OCI-LY7 (cell line): ENCODE data around the gene GALNT6.

Experiments used
- EZH2phosphoT487 ChIP-seq: fragments of 200-600 bp; sonication (generic); IDR thresholded peaks from 2 replicates; pipeline ENCODE4 v1.6.1; 2018; ENCODE audit warnings: low read depth, borderline replicate concordance, mild to moderate bottlenecking, mixed run types, antibody characterized with exemption, low read length, moderate library complexity, mixed read lengths
- TF ChIP-seq, protein P1 (sequence below): fragments of 200-600 bp; sonication (generic); conservative IDR thresholded peaks from 2 replicates; pipeline ENCODE4 v1.5.1; 2014; ENCODE audit warnings: mild to moderate bottlenecking, antibody characterized with exemption, low read length, moderate library complexity, mixed read lengths

DNA sequence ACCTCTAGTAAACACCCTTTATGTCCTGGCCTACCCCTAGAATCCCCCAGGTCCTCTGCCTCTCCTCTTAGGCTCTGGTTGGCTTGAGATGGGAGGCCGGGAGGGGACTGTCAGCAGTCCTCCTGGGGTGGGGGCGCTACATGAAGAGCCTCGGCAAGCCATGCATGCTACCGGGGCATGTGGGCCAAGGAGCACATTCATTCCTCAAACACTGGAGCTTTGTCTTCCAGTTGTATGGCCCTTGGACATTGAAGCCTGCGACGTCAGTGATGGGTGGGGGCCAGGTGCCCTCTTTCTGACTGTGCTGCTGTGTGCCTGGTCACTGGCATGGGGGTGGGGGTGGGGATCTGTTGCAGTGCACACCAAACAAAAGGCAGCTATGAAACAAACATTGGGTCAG, 28.9 kb downstream of the GALNT6 start:
- TF ChIP-seq, protein P1, sequence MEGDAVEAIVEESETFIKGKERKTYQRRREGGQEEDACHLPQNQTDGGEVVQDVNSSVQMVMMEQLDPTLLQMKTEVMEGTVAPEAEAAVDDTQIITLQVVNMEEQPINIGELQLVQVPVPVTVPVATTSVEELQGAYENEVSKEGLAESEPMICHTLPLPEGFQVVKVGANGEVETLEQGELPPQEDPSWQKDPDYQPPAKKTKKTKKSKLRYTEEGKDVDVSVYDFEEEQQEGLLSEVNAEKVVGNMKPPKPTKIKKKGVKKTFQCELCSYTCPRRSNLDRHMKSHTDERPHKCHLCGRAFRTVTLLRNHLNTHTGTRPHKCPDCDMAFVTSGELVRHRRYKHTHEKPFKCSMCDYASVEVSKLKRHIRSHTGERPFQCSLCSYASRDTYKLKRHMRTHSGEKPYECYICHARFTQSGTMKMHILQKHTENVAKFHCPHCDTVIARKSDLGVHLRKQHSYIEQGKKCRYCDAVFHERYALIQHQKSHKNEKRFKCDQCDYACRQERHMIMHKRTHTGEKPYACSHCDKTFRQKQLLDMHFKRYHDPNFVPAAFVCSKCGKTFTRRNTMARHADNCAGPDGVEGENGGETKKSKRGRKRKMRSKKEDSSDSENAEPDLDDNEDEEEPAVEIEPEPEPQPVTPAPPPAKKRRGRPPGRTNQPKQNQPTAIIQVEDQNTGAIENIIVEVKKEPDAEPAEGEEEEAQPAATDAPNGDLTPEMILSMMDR: no peak
- no peak for TF ChIP-seq EZH2phosphoT487
